GM23338 (cell line): ENCODE data around the gene FDXR. TPM values are rescaled to one million over a fixed set of nuclear protein-coding genes. Genes with fewer than 3 reads are reported as not detected.

Experiments
- ATAC-seq: fragments of 200-7000 bp; cut with Tn5 transposase; 3 replicates; pipeline ENCODE4 v1.9.1; 2020
- DNase-seq: peaks from one replicate; pipeline ENCODE4 v3.0.0-alpha.2; 2015; ENCODE audit warnings: low spot score
- H2AFZ ChIP-seq: fragments of 200-600 bp; sonication (generic); 2 replicates; pipeline ENCODE4 v1.8.0; 2016; ENCODE audit warnings: antibody characterized with exemption, mild to moderate bottlenecking, moderate library complexity
- H3F3A ChIP-seq: fragments of 200-600 bp; sonication (generic); replicated peaks from 2 replicates; pipeline ENCODE4 v1.8.0; 2017; ENCODE audit warnings: antibody characterized with exemption, mixed run types, low read depth
- H3K27ac ChIP-seq: fragments of 200-600 bp; sonication (generic); 2 replicates; pipeline ENCODE4 v1.6.1; 2016; ENCODE audit warnings: low read depth
- H3K27me3 ChIP-seq: fragments of 200-600 bp; sonication (generic); 2 replicates; pipeline ENCODE4 v1.8.0; 2016; ENCODE audit warnings: mild to moderate bottlenecking, mixed run types, moderate library complexity; ENCODE audit not compliant: insufficient read depth
- H3K36me3 ChIP-seq: fragments of 200-600 bp; sonication (generic); 2 replicates; pipeline ENCODE4 v1.8.0; 2016; ENCODE audit warnings: mild to moderate bottlenecking; ENCODE audit not compliant: insufficient read depth
- H3K4me1 ChIP-seq: fragments of 200-600 bp; sonication (generic); 2 replicates; pipeline ENCODE4 v1.8.0; 2016; ENCODE audit warnings: mild to moderate bottlenecking, moderate library complexity; ENCODE audit not compliant: insufficient read depth
- H3K4me2 ChIP-seq: fragments of 200-600 bp; sonication (generic); 2 replicates; pipeline ENCODE4 v1.7.1; 2017; ENCODE audit warnings: mixed run types
- H3K4me3 ChIP-seq: fragments of 200-600 bp; sonication (generic); 2 replicates; pipeline ENCODE4 v1.6.1; 2016; ENCODE audit warnings: mixed run types
- H3K79me2 ChIP-seq: fragments of 200-600 bp; sonication (generic); replicated peaks from 2 replicates; pipeline ENCODE4 v1.8.0; 2017; ENCODE audit warnings: mild to moderate bottlenecking; ENCODE audit not compliant: insufficient read depth
- H3K9me2 ChIP-seq: fragments of 200-600 bp; sonication (generic); 2 replicates; pipeline ENCODE4 v1.8.0; 2017; ENCODE audit not compliant: insufficient read depth
- H4K20me1 ChIP-seq: fragments of 200-600 bp; sonication (generic); replicated peaks from 2 replicates; pipeline ENCODE4 v1.8.0; 2017; ENCODE audit warnings: mild to moderate bottlenecking; ENCODE audit not compliant: insufficient read depth
- H3K27ac Mint-ChIP-seq: 2 replicates; pipeline ENCODE4 v1.8.0; 2020; ENCODE audit warnings: inconsistent platforms, mild to moderate bottlenecking, moderate library complexity, mixed read lengths
- H3K27me3 Mint-ChIP-seq: 3 replicates; pipeline ENCODE4 v1.8.0; 2022; ENCODE audit warnings: low read depth, mild to moderate bottlenecking, moderate library complexity, mixed read lengths, inconsistent platforms; ENCODE audit not compliant: insufficient read depth, poor library complexity
- H3K36me3 Mint-ChIP-seq: 3 replicates; pipeline ENCODE4 v1.8.0; 2021; ENCODE audit warnings: low read depth, mild to moderate bottlenecking, inconsistent platforms, moderate library complexity, mixed read lengths
- H3K4me1 Mint-ChIP-seq: 3 replicates; pipeline ENCODE4 v1.8.0; 2020; ENCODE audit warnings: mild to moderate bottlenecking, inconsistent platforms, mixed read lengths
- H3K4me3 Mint-ChIP-seq: 3 replicates; pipeline ENCODE4 v1.8.0; 2021; ENCODE audit warnings: moderate library complexity, mild to moderate bottlenecking, inconsistent platforms, mixed read lengths
- H3K9me3 Mint-ChIP-seq: 3 replicates; pipeline ENCODE4 v1.8.0; 2020; ENCODE audit warnings: moderate library complexity, mild to moderate bottlenecking, inconsistent platforms, mixed read lengths
- EZH2phosphoT487 ChIP-seq: fragments of 200-600 bp; sonication (generic); IDR thresholded peaks from one replicate; pipeline ENCODE4 v1.8.1; 2018; ENCODE audit warnings: antibody characterized with exemption; ENCODE audit not compliant: unreplicated experiment
- JUNB ChIP-seq: IDR thresholded peaks from one replicate; pipeline ENCODE4 v1.6.1; 2016; ENCODE audit warnings: antibody characterized with exemption; ENCODE audit not compliant: unreplicated experiment
- NANOG ChIP-seq: IDR thresholded peaks from 2 replicates; pipeline ENCODE4 v1.6.1; 2016; ENCODE audit warnings: antibody characterized with exemption, borderline replicate concordance
- STAT1 ChIP-seq: IDR thresholded peaks from one replicate; pipeline ENCODE4 v1.6.1; 2016; ENCODE audit warnings: antibody characterized with exemption; ENCODE audit not compliant: unreplicated experiment
- ZNF114 ChIP-seq: fragments of 250-450 bp; sonication (Bioruptor Pico); IDR thresholded peaks from 2 replicates; pipeline ENCODE4 v1.5.0; 2020; ENCODE audit warnings: mild to moderate bottlenecking, moderate library complexity
- ZNF331 ChIP-seq: fragments of 250-450 bp; sonication (Bioruptor Pico); IDR thresholded peaks from 2 replicates; pipeline ENCODE4 v1.5.0; 2020; ENCODE audit warnings: low read depth, mild to moderate bottlenecking, moderate library complexity
- polyA plus RNA-seq: library from polyadenylated mRNA; unstranded; fragments of >200 nt; fragmentation: Nextera tagmentation; extraction: Ambion mirVana; gene quantifications from 2 replicates; pipeline ENCODE4 v1.2.1, GENCODE V29; 2016
- total RNA-seq: library from RNA; depleted of rRNA; stranded (reverse); fragments of >200 nt; shearing (Covaris generic); gene quantifications from 2 replicates; pipeline ENCODE4 v1.2.3, GENCODE V29; 2014
- TF ChIP-seq, protein P1 (sequence below), 2 experiments: fragments of 200-600 bp in 1 of 2; sonication (generic) in 1 of 2; conservative IDR thresholded peaks; 2 replicates each; pipeline versions ENCODE4 v1.5.1 to v1.6.1; 2016 to 2017; ENCODE audit warnings: antibody characterized with exemption in 2 of 2, low read depth in 2 of 2, mild to moderate bottlenecking in 2 of 2, moderate library complexity in 1 of 2
- TF ChIP-seq, protein P2 (sequence below): fragments of 250-450 bp; sonication (Bioruptor Pico); IDR thresholded peaks from 2 replicates; pipeline ENCODE4 v1.5.0; 2020; ENCODE audit warnings: mild to moderate bottlenecking, moderate library complexity
- TF ChIP-seq, protein P3 (sequence below): IDR thresholded peaks from 2 replicates; pipeline ENCODE4 v1.6.1; 2016; ENCODE audit warnings: antibody characterized with exemption
- TF ChIP-seq, protein P4 (sequence below): IDR thresholded peaks from one replicate; pipeline ENCODE4 v1.6.1; 2018; ENCODE audit warnings: antibody characterized with exemption; ENCODE audit not compliant: unreplicated experiment

The FDXR gene
- total and polyA plus RNA-seq, 2 experiments from 2014 or later, result 21.7 to 33.1 TPM

DNA sequence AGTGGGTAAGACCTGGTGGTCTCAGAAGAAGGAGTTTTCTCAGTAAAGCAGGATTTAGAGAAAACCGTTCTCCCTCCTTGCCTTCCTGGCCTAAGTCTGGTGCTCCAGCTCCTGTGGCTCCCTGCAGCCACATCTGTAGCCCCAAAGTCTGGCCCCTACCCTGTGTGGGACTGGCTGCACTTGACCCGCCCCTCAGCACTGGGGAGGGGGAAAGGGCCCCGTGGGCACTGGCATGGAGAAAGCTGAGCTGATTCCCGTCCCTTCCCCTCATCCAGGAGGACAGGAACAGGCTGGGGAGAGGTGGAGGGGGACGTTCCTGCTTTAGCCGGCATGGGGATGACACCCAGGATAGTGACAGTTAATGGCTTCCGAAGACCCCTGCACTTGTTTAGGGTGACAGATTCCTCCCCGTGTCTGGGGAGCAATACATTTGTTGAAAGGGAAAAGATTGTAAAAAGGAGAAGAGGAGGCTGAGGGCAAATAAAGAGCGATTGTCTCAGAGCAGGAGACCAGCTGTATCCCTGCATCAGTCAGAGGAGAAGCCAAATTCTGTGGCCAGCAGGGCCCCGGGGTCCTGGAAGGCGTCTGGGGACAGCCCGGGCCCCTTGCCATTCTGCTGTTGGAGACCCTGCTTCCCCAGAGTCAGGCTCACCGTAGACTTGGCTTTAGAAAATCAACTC, 51.0 kb downstream of the FDXR start:
- H3F3A ChIP-seq, result no peaks in the 10 kb centered on the region
- no peaks in the 10 kb centered on the region for H3K79me2 ChIP-seq
- Mint-ChIP-seq H3K36me3 (0 out of 3 replicates have a peak, but pooled peaks cover 3% of the 10 kb centered on the region), H3K27me3 (peaks cover 19% of the 10 kb centered on the region), H3K4me1 (peaks cover 4% of the 10 kb centered on the region), H3K4me3 (no peak overlapping the region), H3K9me3 (no peaks in the 10 kb centered on the region), H3K27ac (no peak overlapping the region)
- no peaks in the 10 kb centered on the region for H3K36me3 ChIP-seq
- H3K27me3 ChIP-seq, result no peaks in the 10 kb centered on the region
- H3K4me1 ChIP-seq, result no peaks in the 10 kb centered on the region
- ATAC-seq (no peak), DNase-seq (no peak)
- no peak overlapping the region for H3K4me3 ChIP-seq
- no peaks in the 10 kb centered on the region for H3K9me2 ChIP-seq
- H2AFZ ChIP-seq, result no peak overlapping the region
- no peak overlapping the region for H3K4me2 ChIP-seq
- no peak for TF ChIP-seq STAT1
- no peak for TF ChIP-seq ZNF114
- TF ChIP-seq ZNF331 (CRISPR knock-in tag), result no peak
- TF ChIP-seq, protein P1, sequence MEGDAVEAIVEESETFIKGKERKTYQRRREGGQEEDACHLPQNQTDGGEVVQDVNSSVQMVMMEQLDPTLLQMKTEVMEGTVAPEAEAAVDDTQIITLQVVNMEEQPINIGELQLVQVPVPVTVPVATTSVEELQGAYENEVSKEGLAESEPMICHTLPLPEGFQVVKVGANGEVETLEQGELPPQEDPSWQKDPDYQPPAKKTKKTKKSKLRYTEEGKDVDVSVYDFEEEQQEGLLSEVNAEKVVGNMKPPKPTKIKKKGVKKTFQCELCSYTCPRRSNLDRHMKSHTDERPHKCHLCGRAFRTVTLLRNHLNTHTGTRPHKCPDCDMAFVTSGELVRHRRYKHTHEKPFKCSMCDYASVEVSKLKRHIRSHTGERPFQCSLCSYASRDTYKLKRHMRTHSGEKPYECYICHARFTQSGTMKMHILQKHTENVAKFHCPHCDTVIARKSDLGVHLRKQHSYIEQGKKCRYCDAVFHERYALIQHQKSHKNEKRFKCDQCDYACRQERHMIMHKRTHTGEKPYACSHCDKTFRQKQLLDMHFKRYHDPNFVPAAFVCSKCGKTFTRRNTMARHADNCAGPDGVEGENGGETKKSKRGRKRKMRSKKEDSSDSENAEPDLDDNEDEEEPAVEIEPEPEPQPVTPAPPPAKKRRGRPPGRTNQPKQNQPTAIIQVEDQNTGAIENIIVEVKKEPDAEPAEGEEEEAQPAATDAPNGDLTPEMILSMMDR (conservative IDR thresholded peaks at IDR 0.05; ENCODE audit: low read depth in 2 of 2), result no peak
- TF ChIP-seq, protein P2, sequence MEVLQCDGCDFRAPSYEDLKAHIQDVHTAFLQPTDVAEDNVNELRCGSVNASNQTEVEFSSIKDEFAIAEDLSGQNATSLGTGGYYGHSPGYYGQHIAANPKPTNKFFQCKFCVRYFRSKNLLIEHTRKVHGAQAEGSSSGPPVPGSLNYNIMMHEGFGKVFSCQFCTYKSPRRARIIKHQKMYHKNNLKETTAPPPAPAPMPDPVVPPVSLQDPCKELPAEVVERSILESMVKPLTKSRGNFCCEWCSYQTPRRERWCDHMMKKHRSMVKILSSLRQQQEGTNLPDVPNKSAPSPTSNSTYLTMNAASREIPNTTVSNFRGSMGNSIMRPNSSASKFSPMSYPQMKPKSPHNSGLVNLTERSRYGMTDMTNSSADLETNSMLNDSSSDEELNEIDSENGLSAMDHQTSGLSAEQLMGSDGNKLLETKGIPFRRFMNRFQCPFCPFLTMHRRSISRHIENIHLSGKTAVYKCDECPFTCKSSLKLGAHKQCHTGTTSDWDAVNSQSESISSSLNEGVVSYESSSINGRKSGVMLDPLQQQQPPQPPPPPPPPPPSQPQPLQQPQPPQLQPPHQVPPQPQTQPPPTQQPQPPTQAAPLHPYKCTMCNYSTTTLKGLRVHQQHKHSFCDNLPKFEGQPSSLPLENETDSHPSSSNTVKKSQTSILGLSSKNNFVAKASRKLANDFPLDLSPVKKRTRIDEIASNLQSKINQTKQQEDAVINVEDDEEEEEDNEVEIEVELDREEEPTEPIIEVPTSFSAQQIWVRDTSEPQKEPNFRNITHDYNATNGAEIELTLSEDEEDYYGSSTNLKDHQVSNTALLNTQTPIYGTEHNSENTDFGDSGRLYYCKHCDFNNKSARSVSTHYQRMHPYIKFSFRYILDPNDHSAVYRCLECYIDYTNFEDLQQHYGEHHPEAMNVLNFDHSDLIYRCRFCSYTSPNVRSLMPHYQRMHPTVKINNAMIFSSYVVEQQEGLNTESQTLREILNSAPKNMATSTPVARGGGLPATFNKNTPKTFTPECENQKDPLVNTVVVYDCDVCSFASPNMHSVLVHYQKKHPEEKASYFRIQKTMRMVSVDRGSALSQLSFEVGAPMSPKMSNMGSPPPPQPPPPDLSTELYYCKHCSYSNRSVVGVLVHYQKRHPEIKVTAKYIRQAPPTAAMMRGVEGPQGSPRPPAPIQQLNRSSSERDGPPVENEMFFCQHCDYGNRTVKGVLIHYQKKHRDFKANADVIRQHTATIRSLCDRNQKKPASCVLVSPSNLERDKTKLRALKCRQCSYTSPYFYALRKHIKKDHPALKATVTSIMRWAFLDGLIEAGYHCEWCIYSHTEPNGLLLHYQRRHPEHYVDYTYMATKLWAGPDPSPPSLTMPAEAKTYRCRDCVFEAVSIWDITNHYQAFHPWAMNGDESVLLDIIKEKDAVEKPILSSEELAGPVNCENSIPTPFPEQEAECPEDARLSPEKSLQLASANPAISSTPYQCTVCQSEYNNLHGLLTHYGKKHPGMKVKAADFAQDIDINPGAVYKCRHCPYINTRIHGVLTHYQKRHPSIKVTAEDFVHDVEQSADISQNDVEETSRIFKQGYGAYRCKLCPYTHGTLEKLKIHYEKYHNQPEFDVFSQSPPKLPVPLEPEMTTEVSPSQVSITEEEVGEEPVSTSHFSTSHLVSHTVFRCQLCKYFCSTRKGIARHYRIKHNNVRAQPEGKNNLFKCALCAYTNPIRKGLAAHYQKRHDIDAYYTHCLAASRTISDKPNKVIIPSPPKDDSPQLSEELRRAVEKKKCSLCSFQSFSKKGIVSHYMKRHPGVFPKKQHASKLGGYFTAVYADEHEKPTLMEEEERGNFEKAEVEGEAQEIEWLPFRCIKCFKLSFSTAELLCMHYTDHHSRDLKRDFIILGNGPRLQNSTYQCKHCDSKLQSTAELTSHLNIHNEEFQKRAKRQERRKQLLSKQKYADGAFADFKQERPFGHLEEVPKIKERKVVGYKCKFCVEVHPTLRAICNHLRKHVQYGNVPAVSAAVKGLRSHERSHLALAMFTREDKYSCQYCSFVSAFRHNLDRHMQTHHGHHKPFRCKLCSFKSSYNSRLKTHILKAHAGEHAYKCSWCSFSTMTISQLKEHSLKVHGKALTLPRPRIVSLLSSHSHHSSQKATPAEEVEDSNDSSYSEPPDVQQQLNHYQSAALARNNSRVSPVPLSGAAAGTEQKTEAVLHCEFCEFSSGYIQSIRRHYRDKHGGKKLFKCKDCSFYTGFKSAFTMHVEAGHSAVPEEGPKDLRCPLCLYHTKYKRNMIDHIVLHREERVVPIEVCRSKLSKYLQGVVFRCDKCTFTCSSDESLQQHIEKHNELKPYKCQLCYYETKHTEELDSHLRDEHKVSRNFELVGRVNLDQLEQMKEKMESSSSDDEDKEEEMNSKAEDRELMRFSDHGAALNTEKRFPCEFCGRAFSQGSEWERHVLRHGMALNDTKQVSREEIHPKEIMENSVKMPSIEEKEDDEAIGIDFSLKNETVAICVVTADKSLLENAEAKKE, result no peak
- TF ChIP-seq, protein P3, sequence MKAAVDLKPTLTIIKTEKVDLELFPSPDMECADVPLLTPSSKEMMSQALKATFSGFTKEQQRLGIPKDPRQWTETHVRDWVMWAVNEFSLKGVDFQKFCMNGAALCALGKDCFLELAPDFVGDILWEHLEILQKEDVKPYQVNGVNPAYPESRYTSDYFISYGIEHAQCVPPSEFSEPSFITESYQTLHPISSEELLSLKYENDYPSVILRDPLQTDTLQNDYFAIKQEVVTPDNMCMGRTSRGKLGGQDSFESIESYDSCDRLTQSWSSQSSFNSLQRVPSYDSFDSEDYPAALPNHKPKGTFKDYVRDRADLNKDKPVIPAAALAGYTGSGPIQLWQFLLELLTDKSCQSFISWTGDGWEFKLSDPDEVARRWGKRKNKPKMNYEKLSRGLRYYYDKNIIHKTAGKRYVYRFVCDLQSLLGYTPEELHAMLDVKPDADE, result no peak
- TF ChIP-seq NANOG, result no peak
- TF ChIP-seq EZH2phosphoT487, result no peak
- no peak for TF ChIP-seq JUNB
- TF ChIP-seq, protein P4, sequence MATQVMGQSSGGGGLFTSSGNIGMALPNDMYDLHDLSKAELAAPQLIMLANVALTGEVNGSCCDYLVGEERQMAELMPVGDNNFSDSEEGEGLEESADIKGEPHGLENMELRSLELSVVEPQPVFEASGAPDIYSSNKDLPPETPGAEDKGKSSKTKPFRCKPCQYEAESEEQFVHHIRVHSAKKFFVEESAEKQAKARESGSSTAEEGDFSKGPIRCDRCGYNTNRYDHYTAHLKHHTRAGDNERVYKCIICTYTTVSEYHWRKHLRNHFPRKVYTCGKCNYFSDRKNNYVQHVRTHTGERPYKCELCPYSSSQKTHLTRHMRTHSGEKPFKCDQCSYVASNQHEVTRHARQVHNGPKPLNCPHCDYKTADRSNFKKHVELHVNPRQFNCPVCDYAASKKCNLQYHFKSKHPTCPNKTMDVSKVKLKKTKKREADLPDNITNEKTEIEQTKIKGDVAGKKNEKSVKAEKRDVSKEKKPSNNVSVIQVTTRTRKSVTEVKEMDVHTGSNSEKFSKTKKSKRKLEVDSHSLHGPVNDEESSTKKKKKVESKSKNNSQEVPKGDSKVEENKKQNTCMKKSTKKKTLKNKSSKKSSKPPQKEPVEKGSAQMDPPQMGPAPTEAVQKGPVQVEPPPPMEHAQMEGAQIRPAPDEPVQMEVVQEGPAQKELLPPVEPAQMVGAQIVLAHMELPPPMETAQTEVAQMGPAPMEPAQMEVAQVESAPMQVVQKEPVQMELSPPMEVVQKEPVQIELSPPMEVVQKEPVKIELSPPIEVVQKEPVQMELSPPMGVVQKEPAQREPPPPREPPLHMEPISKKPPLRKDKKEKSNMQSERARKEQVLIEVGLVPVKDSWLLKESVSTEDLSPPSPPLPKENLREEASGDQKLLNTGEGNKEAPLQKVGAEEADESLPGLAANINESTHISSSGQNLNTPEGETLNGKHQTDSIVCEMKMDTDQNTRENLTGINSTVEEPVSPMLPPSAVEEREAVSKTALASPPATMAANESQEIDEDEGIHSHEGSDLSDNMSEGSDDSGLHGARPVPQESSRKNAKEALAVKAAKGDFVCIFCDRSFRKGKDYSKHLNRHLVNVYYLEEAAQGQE, result no peak
- H3K27ac ChIP-seq, result no peak overlapping the region
- H4K20me1 ChIP-seq, result peaks cover 4% of the 10 kb centered on the region
